NCI-H526 treated with DMSO at 0.1 percent for 48 hours (cell line): ENCODE results near the gene FGD5.

Experiments
- DNase-seq: peaks from one replicate; lab custom pipeline; 2025; lab: John Stamatoyannopoulos, UW

The FGD5 gene

GRCh38 chr3:14788644-14789043 lies 30.1 kb upstream of the FGD5 start:
- no peak for DNase-seq

- no peak for DNase-seq
These were observed 29.5 kb upstream of the FGD5 start for GRCh38 chr3:14789221-14789620.

GRCh38 chr3:14789640-14790285 lies 29.0 kb upstream of the FGD5 start:
- no peak for DNase-seq

GRCh38 chr3:14791343-14791945 lies 27.3 kb upstream of the FGD5 start:
- peak; percentile 55 for DNase-seq

- no peak for DNase-seq
These were observed 26.1 kb upstream of the FGD5 start for GRCh38 chr3:14792691-14793121.

GRCh38 chr3:14793126-14793857 lies 25.5 kb upstream of the FGD5 start:
- no peak for DNase-seq

- no peak for DNase-seq
These were observed 24.9 kb upstream of the FGD5 start for GRCh38 chr3:14793858-14794234.

- no peak for DNase-seq
These were observed 24.3 kb upstream of the FGD5 start for GRCh38 chr3:14794435-14794834.

- no peak for DNase-seq
These were observed 22.8 kb upstream of the FGD5 start for GRCh38 chr3:14795996-14796395.

- DNase-seq, result no peak
These were observed 22.2 kb upstream of the FGD5 start for GRCh38 chr3:14796403-14797077.

GRCh38 chr3:14797731-14798130 lies 21.0 kb upstream of the FGD5 start:
- DNase-seq, result no peak

- no peak for DNase-seq
These were observed 20.5 kb upstream of the FGD5 start for GRCh38 chr3:14798231-14798630.

- no peak for DNase-seq
These were observed 19.6 kb upstream of the FGD5 start for GRCh38 chr3:14799146-14799545.

GRCh38 chr3:14801031-14801430 lies 17.7 kb upstream of the FGD5 start:
- no peak for DNase-seq

GRCh38 chr3:14801668-14802380 lies 16.9 kb upstream of the FGD5 start:
- DNase-seq, result no peak

GRCh38 chr3:14802381-14802731 lies 16.4 kb upstream of the FGD5 start:
- DNase-seq, result no peak

- DNase-seq, result no peak
These were observed 15.4 kb upstream of the FGD5 start for GRCh38 chr3:14803101-14803980.

GRCh38 chr3:14803981-14804834 lies 14.6 kb upstream of the FGD5 start:
- no peak for DNase-seq

GRCh38 chr3:14804835-14805780 lies 13.7 kb upstream of the FGD5 start:
- DNase-seq, result no peak
